ENCODE data around the gene FRMPD1. TPM values are rescaled to one million over a fixed set of nuclear protein-coding genes. Genes with fewer than 3 reads are reported as not detected.

The FRMPD1 gene
- total and polyA plus RNA-seq, 4 donors = 0.06 to 0.25 (median 0.06) TPM; not detected in 1

GRCh38 chr9:37660691-37661090 is 9.9 kb downstream of the FRMPD1 start:
- Histone ChIP-seq H3K4me3 (no peak overlapping the region), H3K27ac (ENCODE audit: low read depth in 1 of 2, low read length in 1 of 2) (no peak overlapping the region), H3K4me1 (ENCODE audit: control insufficient read depth in 5 of 5, insufficient read depth in 5 of 5, low read length in 5 of 5) (no peaks in the 10 kb centered on the region), H3K36me3 (ENCODE audit: control insufficient read depth in 4 of 4, insufficient read depth in 4 of 4, low read length in 4 of 4) (no peaks in the 10 kb centered on the region), H3K9ac (ENCODE audit: insufficient read depth in 1 of 2, low read length in 2 of 2) (no peak overlapping the region), H3K27me3 (ENCODE audit: control insufficient read depth in 3 of 3, insufficient read depth in 3 of 3, low read length in 2 of 3) (peaks cover 3 to 35% (median 3%) of the 10 kb centered on the region in 3 donors), H3K9me3 (ENCODE audit: control insufficient read depth in 4 of 4, insufficient read depth in 3 of 4, low read length in 3 of 4) (no peaks in the 10 kb centered on the region)
- DNase-seq (no peak), ATAC-seq (ENCODE audit: insufficient read depth, low FRiP score) (no peak)
- TF ChIP-seq CTCF (IDR thresholded peaks at IDR 0.05; ENCODE audit: control extremely low read depth, extremely low read depth) = no peak
- WGBS, 2 donors = 81 to 86% methylated on average over 3 of the region's 3 CpGs

DNA sequence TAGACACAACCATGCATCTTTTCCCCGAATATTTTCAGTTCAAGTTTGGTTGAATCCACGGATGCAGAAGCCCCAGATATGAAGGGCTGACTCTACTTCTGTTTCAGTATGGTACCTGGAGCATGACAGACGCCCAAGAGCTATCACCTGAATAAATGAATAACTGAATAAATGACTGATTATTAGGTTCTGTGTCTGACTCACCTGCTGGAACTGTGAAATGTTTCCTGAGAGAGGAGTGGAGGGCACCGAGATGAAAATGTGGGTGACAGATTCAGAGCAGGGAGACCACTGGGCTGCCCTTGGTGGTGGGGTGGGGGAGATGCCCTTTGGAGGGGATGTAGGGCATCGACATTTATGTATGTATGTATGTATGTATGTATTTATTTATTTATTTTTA is 13.2 kb downstream of the FRMPD1 start:
- H3K36me3 ChIP-seq (ENCODE audit: control insufficient read depth in 4 of 4, insufficient read depth in 4 of 4, low read length in 4 of 4) = no peaks in the 10 kb centered on the region
- H3K9ac ChIP-seq (ENCODE audit: insufficient read depth in 1 of 2, low read length in 2 of 2) = no peak overlapping the region
- H3K27ac ChIP-seq (ENCODE audit: low read depth in 1 of 2, low read length in 1 of 2) = no peak overlapping the region
- DNase-seq = no peak
- no peaks in the 10 kb centered on the region for H3K4me1 ChIP-seq (ENCODE audit: control insufficient read depth in 5 of 5, insufficient read depth in 5 of 5, low read length in 5 of 5)
- ATAC-seq (ENCODE audit: insufficient read depth, low FRiP score) = no peak
- WGBS, 2 donors = 62 to 90% methylated on average over 5 of the region's 5 CpGs
- H3K4me3 ChIP-seq = no peak overlapping the region
- H3K27me3 ChIP-seq (ENCODE audit: control insufficient read depth in 3 of 3, insufficient read depth in 3 of 3, low read length in 2 of 3) = peaks cover 0 to 12% (median 0%) of the 10 kb centered on the region in 3 donors
- TF ChIP-seq CTCF (IDR thresholded peaks at IDR 0.05; ENCODE audit: control extremely low read depth, extremely low read depth) = no peak
- H3K9me3 ChIP-seq (ENCODE audit: control insufficient read depth in 4 of 4, insufficient read depth in 3 of 4, low read length in 3 of 4) = no peaks in the 10 kb centered on the region

GRCh38 chr9:37667706-37668105 is 17.0 kb downstream of the FRMPD1 start:
- no peaks in the 10 kb centered on the region for H3K4me1 ChIP-seq (ENCODE audit: control insufficient read depth in 5 of 5, insufficient read depth in 5 of 5, low read length in 5 of 5)
- H3K9me3 ChIP-seq (ENCODE audit: control insufficient read depth in 4 of 4, insufficient read depth in 3 of 4, low read length in 3 of 4) = no peaks in the 10 kb centered on the region
- DNase-seq (no peak), ATAC-seq (ENCODE audit: insufficient read depth, low FRiP score) (no peak)
- H3K4me3 ChIP-seq = no peak overlapping the region
- no peak for TF ChIP-seq CTCF (IDR thresholded peaks at IDR 0.05; ENCODE audit: control extremely low read depth, extremely low read depth)
- H3K27ac ChIP-seq (ENCODE audit: low read depth in 1 of 2, low read length in 1 of 2) = no peak overlapping the region
- H3K27me3 ChIP-seq (ENCODE audit: control insufficient read depth in 3 of 3, insufficient read depth in 3 of 3, low read length in 2 of 3) = peaks cover 0 to 12% (median 3%) of the 10 kb centered on the region in 3 donors
- 67 to 76% methylated on average over 2 of the region's 2 CpGs for WGBS, 2 donors
- H3K9ac ChIP-seq (ENCODE audit: insufficient read depth in 1 of 2, low read length in 2 of 2) = no peak overlapping the region
- no peaks in the 10 kb centered on the region for H3K36me3 ChIP-seq (ENCODE audit: control insufficient read depth in 4 of 4, insufficient read depth in 4 of 4, low read length in 4 of 4)

GRCh38 chr9:37668116-37668601 is 17.4 kb downstream of the FRMPD1 start:
- DNase-seq (no peak), ATAC-seq (ENCODE audit: insufficient read depth, low FRiP score) (no peak)
- Histone ChIP-seq H3K9me3 (ENCODE audit: control insufficient read depth in 4 of 4, insufficient read depth in 3 of 4, low read length in 3 of 4) (no peaks in the 10 kb centered on the region), H3K4me3 (no peak overlapping the region), H3K4me1 (ENCODE audit: control insufficient read depth in 5 of 5, insufficient read depth in 5 of 5, low read length in 5 of 5) (no peaks in the 10 kb centered on the region), H3K9ac (ENCODE audit: insufficient read depth in 1 of 2, low read length in 2 of 2) (no peak overlapping the region), H3K36me3 (ENCODE audit: control insufficient read depth in 4 of 4, insufficient read depth in 4 of 4, low read length in 4 of 4) (no peaks in the 10 kb centered on the region), H3K27me3 (ENCODE audit: control insufficient read depth in 3 of 3, insufficient read depth in 3 of 3, low read length in 2 of 3) (peaks cover 0 to 12% (median 3%) of the 10 kb centered on the region in 3 donors), H3K27ac (ENCODE audit: low read depth in 1 of 2, low read length in 1 of 2) (no peak overlapping the region)
- whole genome bisulfite sequencing, 2 donors = 28 to 44% methylated on average over 9 of the region's 9 CpGs
- no peak for TF ChIP-seq CTCF (IDR thresholded peaks at IDR 0.05; ENCODE audit: control extremely low read depth, extremely low read depth)
